SK-N-SH (cell line): ENCODE data around the gene WNT3. TPM values are rescaled to one million over a fixed set of nuclear protein-coding genes. Genes with fewer than 3 reads are reported as not detected.

ENCODE experiments used
- CTCF ChIA-PET: fragments of 300-600, 350-600 bp; formaldehyde crosslinking; extraction: SDS; loops from one replicate; lab custom pipeline; 2021; lab: Yijun Ruan, JAX
- POLR2A ChIA-PET: fragments of 350-600 bp; sonication (Branson Sonifier 250); formaldehyde crosslinking; extraction: SDS; loops from one replicate; lab custom pipeline; 2020; ENCODE audit warnings: antibody characterized with exemption, inconsistent platforms; lab: Yijun Ruan, JAX
- DNase-seq: peaks from one replicate; pipeline ENCODE4 v3.0.0; 2012
- H2AFZ ChIP-seq: fragments of 200-600 bp; sonication (generic); 2 replicates; pipeline ENCODE4 v1.8.1; 2016; ENCODE audit warnings: antibody characterized with exemption, mild to moderate bottlenecking, low read depth
- H3F3A ChIP-seq: fragments of 200-600 bp; sonication (generic); replicated peaks from 2 replicates; pipeline ENCODE3; 2016; ENCODE audit warnings: antibody characterized with exemption, mild to moderate bottlenecking; ENCODE audit not compliant: insufficient read depth
- H3K27ac ChIP-seq, 2 experiments: fragments of 200-500 bp in 1 of 2; fragments of 200-600 bp in 1 of 2; sonication (Bioruptor generic) in 1 of 2; sonication (generic), shearing (Covaris generic) in 1 of 2; 2 replicates each; pipeline versions ENCODE4 v1.5.1 to v1.6.1; 2014 to 2016; ENCODE audit warnings: low read depth in 2 of 2, inconsistent platforms in 1 of 2, low read length in 1 of 2, mild to moderate bottlenecking in 1 of 2, mixed read lengths in 1 of 2
- H3K27me3 ChIP-seq: fragments of 200-600 bp; sonication (generic), shearing (Covaris generic); 2 replicates; pipeline ENCODE4 v1.6.1; 2016; ENCODE audit warnings: mixed run types; ENCODE audit not compliant: insufficient read depth
- H3K36me3 ChIP-seq, 2 experiments: fragments of 200-500 bp in 1 of 2; fragments of 200-600 bp in 1 of 2; sonication (Bioruptor generic) in 1 of 2; sonication (generic) in 1 of 2; replicated peaks in 1 of 2; 2 replicates each; pipeline versions ENCODE3 to v1.5.1; 2014 to 2016; ENCODE audit warnings: low read length in 1 of 2, mild to moderate bottlenecking in 1 of 2; ENCODE audit not compliant: insufficient read depth in 2 of 2, control insufficient read depth in 1 of 2
- H3K4me1 ChIP-seq, 2 experiments: fragments of 200-500 bp in 1 of 2; fragments of 200-600 bp in 1 of 2; sonication (Bioruptor generic) in 1 of 2; sonication (generic), shearing (Covaris generic) in 1 of 2; 2 replicates each; pipeline versions ENCODE4 v1.5.1 to v1.6.1; 2014 to 2016; ENCODE audit warnings: low read depth in 1 of 2, low read length in 1 of 2, mixed run types in 1 of 2; ENCODE audit not compliant: insufficient read depth in 2 of 2, control insufficient read depth in 1 of 2
- H3K4me2 ChIP-seq: fragments of 200-600 bp; sonication (generic), shearing (Covaris generic); 2 replicates; pipeline ENCODE4 v1.6.1; 2017; ENCODE audit warnings: mixed run types
- H3K4me3 ChIP-seq, 2 experiments: fragments of 200-500 bp in 1 of 2; fragments of 200-600 bp in 1 of 2; sonication (Bioruptor generic) in 1 of 2; sonication (generic), shearing (Covaris generic) in 1 of 2; 2 replicates each; pipeline versions ENCODE4 v1.5.1 to v1.8.1; 2014 to 2016; ENCODE audit warnings: low read depth in 2 of 2, inconsistent platforms in 1 of 2, low read length in 1 of 2, mild to moderate bottlenecking in 1 of 2, mixed read lengths in 1 of 2, moderate library complexity in 1 of 2
- H3K79me2 ChIP-seq: fragments of 200-600 bp; sonication (generic); 2 replicates; pipeline ENCODE4 v1.8.1; 2017; ENCODE audit warnings: mild to moderate bottlenecking; ENCODE audit not compliant: insufficient read depth
- H3K9ac ChIP-seq: fragments of 200-600 bp; sonication (generic); 2 replicates; pipeline ENCODE4 v1.6.1; 2017; ENCODE audit warnings: mixed run types
- H3K9me2 ChIP-seq: fragments of 200-600 bp; sonication (generic); 2 replicates; pipeline ENCODE4 v1.6.1; 2017; ENCODE audit warnings: mixed run types
- H3K9me3 ChIP-seq: fragments of 200-600 bp; sonication (generic); 2 replicates; pipeline ENCODE4 v1.6.1; 2017; ENCODE audit warnings: mixed run types, mild to moderate bottlenecking, moderate library complexity
- H4K20me1 ChIP-seq: fragments of 200-600 bp; sonication (generic); 2 replicates; pipeline ENCODE4 v1.6.1; 2017; ENCODE audit warnings: mild to moderate bottlenecking, mixed run types; ENCODE audit not compliant: insufficient read depth
- ELF1 ChIP-seq: IDR thresholded peaks from 2 replicates; pipeline ENCODE4 v1.4.0; 2012
- EZH2phosphoT487 ChIP-seq: fragments of 200-600 bp; sonication (generic); IDR thresholded peaks from 2 replicates; pipeline ENCODE4 v1.6.1; 2017; ENCODE audit warnings: low read depth, mixed run types, mild to moderate bottlenecking, antibody characterized with exemption, moderate library complexity, borderline replicate concordance
- FOXJ3 ChIP-seq: sonication (generic); formaldehyde crosslinking; IDR thresholded peaks from 2 replicates; pipeline ENCODE4 v1.5.1; 2020; ENCODE audit warnings: mild to moderate bottlenecking, missing genetic modification reagents
- MAX ChIP-seq: IDR thresholded peaks from 2 replicates; pipeline ENCODE4 v1.4.0; 2012; ENCODE audit warnings: low read depth
- MXI1 ChIP-seq: IDR thresholded peaks from 2 replicates; pipeline ENCODE4 v1.6.1; 2012; ENCODE audit warnings: mild to moderate bottlenecking, low read depth, low read length, improper control_type of control experiment
- NFIC ChIP-seq: IDR thresholded peaks from 2 replicates; pipeline ENCODE4 v1.4.0; 2012; ENCODE audit warnings: borderline replicate concordance
- REST ChIP-seq: IDR thresholded peaks from 2 replicates; pipeline ENCODE4 v1.6.1; 2012; ENCODE audit warnings: mild to moderate bottlenecking, low read depth, low read length, moderate library complexity
- RXRA ChIP-seq: IDR thresholded peaks from 2 replicates; pipeline ENCODE4 v1.4.0; 2012; ENCODE audit warnings: low read depth, mild to moderate bottlenecking, borderline replicate concordance
- SIN3A ChIP-seq: IDR thresholded peaks from 2 replicates; pipeline ENCODE4 v1.6.1; 2012; ENCODE audit warnings: low read depth, mild to moderate bottlenecking, low read length, moderate library complexity, borderline replicate concordance
- SMC3 ChIP-seq: IDR thresholded peaks from 2 replicates; pipeline ENCODE4 v1.6.1; 2012; ENCODE audit warnings: low read depth, low read length, improper control_type of control experiment
- TAF1 ChIP-seq: IDR thresholded peaks from 2 replicates; pipeline ENCODE4 v1.6.1; 2012; ENCODE audit warnings: low read depth, mild to moderate bottlenecking, low read length, moderate library complexity, borderline replicate concordance
- TCF12 ChIP-seq: IDR thresholded peaks from 2 replicates; pipeline ENCODE4 v1.4.0; 2012
- YY1 ChIP-seq: IDR thresholded peaks from 2 replicates; pipeline ENCODE4 v1.4.0; 2012; ENCODE audit warnings: low read depth, mild to moderate bottlenecking
- WGBS: methylation state at CpG from one replicate; pipeline ENCODE4 v1.1.6; 2017; ENCODE audit warnings: low lambda C conversion rate; 5-methylcytosine and 5-hydroxymethylcytosine counted together
- polyA plus RNA-seq, 3 experiments: library from polyadenylated mRNA; depleted of rRNA; stranded (reverse); fragments of >200 nt; gene quantifications; 2 replicates each; pipeline ENCODE4 v1.2.3, GENCODE V29; 2012
- TF ChIP-seq, protein P1 (sequence below): fragments of 150-350 bp; IDR thresholded peaks from 2 replicates; pipeline ENCODE4 v1.6.1; 2017; ENCODE audit warnings: antibody characterized with exemption, low read length, low read depth, borderline replicate concordance
- TF ChIP-seq, protein P2 (sequence below): fragments of 150-350 bp; IDR thresholded peaks from 2 replicates; pipeline ENCODE4 v1.6.1; 2016; ENCODE audit warnings: mild to moderate bottlenecking, low read depth, low read length
- TF ChIP-seq, protein P3 (sequence below): fragments of 200-600 bp; sonication (generic); IDR thresholded peaks from 2 replicates; pipeline ENCODE4 v1.6.1; 2017; ENCODE audit warnings: antibody characterized with exemption, mild to moderate bottlenecking, moderate library complexity

The WNT3 gene
- polyA plus RNA-seq, 1 of the 3 experiments (the other 2 are of a cell fraction), result 5.3 TPM

DNA sequence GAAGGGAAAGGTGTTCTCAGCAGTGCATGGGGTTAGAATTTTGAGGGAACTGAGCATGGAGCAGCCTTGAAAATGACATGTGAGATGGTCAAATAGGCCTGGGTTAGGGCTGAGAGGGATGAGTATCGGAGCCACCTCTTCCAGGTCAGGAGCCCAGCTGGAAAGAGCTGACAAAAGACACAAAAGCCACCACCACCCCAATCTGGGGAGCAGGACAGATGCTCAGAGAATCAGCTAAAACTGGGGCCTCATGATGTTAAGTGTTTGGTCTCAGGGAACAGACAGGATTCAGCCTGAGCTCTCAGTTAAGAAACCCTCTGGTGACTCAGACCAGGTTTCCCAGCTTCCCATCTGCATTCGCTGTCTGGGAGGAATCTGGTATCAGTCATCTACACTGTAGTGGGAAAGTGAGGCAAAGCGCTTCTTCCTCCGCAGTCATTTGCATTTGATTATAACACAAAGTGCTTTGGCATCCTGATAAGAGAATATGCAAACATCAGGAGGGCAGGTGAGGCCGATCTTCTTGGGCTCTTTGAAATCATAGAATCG is 35.5 kb upstream of the WNT3 start:
- Histone ChIP-seq H3K27ac (no peak overlapping the region), H3K36me3 (no peaks in the 10 kb centered on the region), H3K4me1 (peaks cover 0 to 11% of the 10 kb centered on the region in 2 experiments; a peak in 1 of 4 replicates), H3K27me3 (peaks cover 43% of the 10 kb centered on the region), H3K9ac (no peak overlapping the region), H3F3A (no peaks in the 10 kb centered on the region), H3K9me2 (no peaks in the 10 kb centered on the region), H3K4me2 (no peak overlapping the region), H3K79me2 (no peaks in the 10 kb centered on the region), H4K20me1 (no peaks in the 10 kb centered on the region), H2AFZ (no peak overlapping the region), H3K9me3 (no peaks in the 10 kb centered on the region), H3K4me3 (no peak overlapping the region)
- no peak for TF ChIP-seq EZH2phosphoT487
- TF ChIP-seq SIN3A, result no peak
- TF ChIP-seq, protein P1, sequence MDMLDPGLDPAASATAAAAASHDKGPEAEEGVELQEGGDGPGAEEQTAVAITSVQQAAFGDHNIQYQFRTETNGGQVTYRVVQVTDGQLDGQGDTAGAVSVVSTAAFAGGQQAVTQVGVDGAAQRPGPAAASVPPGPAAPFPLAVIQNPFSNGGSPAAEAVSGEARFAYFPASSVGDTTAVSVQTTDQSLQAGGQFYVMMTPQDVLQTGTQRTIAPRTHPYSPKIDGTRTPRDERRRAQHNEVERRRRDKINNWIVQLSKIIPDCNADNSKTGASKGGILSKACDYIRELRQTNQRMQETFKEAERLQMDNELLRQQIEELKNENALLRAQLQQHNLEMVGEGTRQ, result no peak
- TF ChIP-seq, protein P2, sequence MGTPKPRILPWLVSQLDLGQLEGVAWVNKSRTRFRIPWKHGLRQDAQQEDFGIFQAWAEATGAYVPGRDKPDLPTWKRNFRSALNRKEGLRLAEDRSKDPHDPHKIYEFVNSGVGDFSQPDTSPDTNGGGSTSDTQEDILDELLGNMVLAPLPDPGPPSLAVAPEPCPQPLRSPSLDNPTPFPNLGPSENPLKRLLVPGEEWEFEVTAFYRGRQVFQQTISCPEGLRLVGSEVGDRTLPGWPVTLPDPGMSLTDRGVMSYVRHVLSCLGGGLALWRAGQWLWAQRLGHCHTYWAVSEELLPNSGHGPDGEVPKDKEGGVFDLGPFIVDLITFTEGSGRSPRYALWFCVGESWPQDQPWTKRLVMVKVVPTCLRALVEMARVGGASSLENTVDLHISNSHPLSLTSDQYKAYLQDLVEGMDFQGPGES, result no peak
- no peak for TF ChIP-seq TCF12
- no peak for TF ChIP-seq FOXJ3
- TF ChIP-seq YY1, result no peak
- no peak for TF ChIP-seq ELF1
- no peak for TF ChIP-seq NFIC
- DNase-seq, result no peak
- ChIA-PET POLR2A (no interaction called here), CTCF (interaction anchor here (0.7 to 5.6 kb wide), 6 partner anchors 11 to 148 kb away, joined by 3 to 49 read pairs (median 10); no protein-coding TSS in a partner anchor)
- 76% methylated on average over 6 of the region's 6 CpGs for WGBS

GRCh38 chr17:46851029-46851741 is 32.7 kb upstream of the WNT3 start, which contains the start of gene WNT9B:
Gene WNT9B (plus strand): TSS chr17:46851583. CDS start chr17:46851639, 56 bp downstream.
- no peaks in the 10 kb centered on the region for H3K9me3 ChIP-seq
- H3K36me3 ChIP-seq, result no peaks in the 10 kb centered on the region
- WGBS, result 8% methylated on average over 31 of the region's 75 CpGs
- H2AFZ ChIP-seq, result peak within 1 kb of the TSS; percentile 52; the same call in 1 of the 2 replicates
- CTCF ChIA-PET, result interaction anchor here (0.9 to 5.6 kb wide), 5 partner anchors 9 to 93 kb away, joined by 3 to 49 read pairs (median 5); no protein-coding TSS in a partner anchor
- no peak within 1 kb of the TSS for H3K9ac ChIP-seq
- no peaks in the 10 kb centered on the region for H3F3A ChIP-seq
- peaks cover 0 to 11% of the 10 kb centered on the region in 2 experiments; a peak in 1 of 4 replicates for H3K4me1 ChIP-seq
- H3K9me2 ChIP-seq, result no peaks in the 10 kb centered on the region
- TF ChIP-seq RXRA, result no peak
- TF ChIP-seq MXI1, result 0 out of 2 replicates have a peak, but pooled peaks have one; percentile 15
- TF ChIP-seq SIN3A, result no peak
- no peak for TF ChIP-seq REST
- TF ChIP-seq EZH2phosphoT487, result 0 out of 2 replicates have a peak, but pooled peaks have one; percentile 19
- TF ChIP-seq MAX, result no peak
- no peak for TF ChIP-seq SMC3
- no peak for TF ChIP-seq TAF1
- TF ChIP-seq, protein P3, sequence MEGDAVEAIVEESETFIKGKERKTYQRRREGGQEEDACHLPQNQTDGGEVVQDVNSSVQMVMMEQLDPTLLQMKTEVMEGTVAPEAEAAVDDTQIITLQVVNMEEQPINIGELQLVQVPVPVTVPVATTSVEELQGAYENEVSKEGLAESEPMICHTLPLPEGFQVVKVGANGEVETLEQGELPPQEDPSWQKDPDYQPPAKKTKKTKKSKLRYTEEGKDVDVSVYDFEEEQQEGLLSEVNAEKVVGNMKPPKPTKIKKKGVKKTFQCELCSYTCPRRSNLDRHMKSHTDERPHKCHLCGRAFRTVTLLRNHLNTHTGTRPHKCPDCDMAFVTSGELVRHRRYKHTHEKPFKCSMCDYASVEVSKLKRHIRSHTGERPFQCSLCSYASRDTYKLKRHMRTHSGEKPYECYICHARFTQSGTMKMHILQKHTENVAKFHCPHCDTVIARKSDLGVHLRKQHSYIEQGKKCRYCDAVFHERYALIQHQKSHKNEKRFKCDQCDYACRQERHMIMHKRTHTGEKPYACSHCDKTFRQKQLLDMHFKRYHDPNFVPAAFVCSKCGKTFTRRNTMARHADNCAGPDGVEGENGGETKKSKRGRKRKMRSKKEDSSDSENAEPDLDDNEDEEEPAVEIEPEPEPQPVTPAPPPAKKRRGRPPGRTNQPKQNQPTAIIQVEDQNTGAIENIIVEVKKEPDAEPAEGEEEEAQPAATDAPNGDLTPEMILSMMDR, result peak; percentile 17; the same call in 1 of the 2 replicates
- no peaks in the 10 kb centered on the region for H4K20me1 ChIP-seq
- peak; percentile 90 for DNase-seq
- H3K79me2 ChIP-seq, result no peaks in the 10 kb centered on the region
- H3K27ac ChIP-seq, result no peak within 1 kb of the TSS
- POLR2A ChIA-PET, result no interaction called here
- H3K4me2 ChIP-seq, result peak within 1 kb of the TSS; percentile 95
- peaks cover 54% of the 10 kb centered on the region for H3K27me3 ChIP-seq
- H3K4me3 ChIP-seq, result peak within 1 kb of the TSS; percentile 48 to 58
